GM12864 (cell line): ENCODE results near the gene SIRT1.

Source experiments
- DNase-seq: peaks from one replicate; pipeline ENCODE4 v3.0.0-alpha.2; 2011; ENCODE audit warnings: low read depth
- H3K4me3 ChIP-seq: 2 replicates; pipeline ENCODE4 v1.5.1; 2011; ENCODE audit warnings: mild to moderate bottlenecking, low read depth, low read length, control low read depth
- CTCF ChIP-seq: IDR thresholded peaks from 2 replicates; pipeline ENCODE4 v1.5.1; 2011; ENCODE audit warnings: low read depth, mild to moderate bottlenecking, moderate library complexity, low read length, control low read depth, inconsistent platforms; ENCODE audit errors: missing control alignments

The SIRT1 gene

DNA sequence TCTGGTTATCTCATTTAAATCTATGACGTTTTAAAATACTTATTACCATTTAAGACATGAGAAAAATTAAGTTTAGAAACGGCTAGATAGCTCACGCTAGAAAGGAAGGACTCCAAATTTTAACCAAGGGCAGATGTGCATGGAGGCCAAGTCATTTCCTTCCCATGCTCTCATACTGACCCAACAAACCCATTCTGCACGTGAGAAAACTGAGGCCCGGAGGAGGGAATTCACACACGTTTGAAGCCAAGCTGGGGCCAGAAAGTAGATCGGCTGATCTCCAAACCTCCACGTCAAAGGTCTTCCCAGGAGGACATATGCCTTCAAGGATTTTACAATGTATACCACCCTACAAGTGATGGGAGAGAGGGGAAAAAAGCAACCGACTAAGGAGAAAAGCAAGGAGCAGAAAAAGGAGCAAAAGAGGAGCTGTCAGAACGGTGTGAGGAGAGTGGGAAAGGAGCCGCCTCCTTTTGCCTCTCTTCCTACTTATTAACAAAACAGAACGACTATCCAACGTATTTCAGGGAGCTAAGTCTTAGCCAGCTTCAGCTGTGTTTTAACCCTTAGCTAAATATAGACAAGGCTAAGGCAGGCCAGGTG lies 645 bp upstream of the SIRT1 start:
- no peak for DNase-seq
- TF ChIP-seq CTCF, result no peak
- H3K4me3 ChIP-seq, result peak overlapping the region; percentile 93

DNA sequence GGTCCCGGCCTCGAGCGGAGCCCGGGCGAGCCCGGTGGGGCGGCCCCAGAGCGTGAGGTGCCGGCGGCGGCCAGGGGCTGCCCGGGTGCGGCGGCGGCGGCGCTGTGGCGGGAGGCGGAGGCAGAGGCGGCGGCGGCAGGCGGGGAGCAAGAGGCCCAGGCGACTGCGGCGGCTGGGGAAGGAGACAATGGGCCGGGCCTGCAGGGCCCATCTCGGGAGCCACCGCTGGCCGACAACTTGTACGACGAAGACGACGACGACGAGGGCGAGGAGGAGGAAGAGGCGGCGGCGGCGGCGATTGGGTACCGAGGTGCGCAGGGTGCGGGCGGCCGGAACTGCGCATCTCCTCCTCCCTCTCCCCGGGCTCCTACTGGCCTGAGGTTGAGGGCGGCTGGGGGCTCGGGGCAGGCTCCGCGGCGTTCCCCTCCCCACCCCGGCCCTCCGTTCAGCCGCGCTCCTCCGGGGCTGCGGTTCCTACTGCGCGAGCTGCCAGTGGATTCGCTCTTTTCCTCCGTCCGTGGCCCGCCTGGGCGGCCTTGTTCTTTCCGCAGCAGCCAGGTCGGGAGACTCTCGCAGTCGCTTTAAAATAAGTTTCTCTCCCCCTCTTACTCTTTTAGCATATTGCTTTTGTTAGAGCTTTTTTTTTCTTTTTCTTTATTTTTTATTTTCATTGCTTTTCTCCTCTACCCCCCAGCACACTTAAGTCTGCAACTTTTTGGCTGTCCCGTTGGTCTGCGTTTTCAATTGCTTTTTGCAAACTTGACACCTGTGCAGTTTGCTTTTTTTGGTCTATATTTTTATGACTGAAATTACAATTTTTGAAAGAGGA lies 600 bp downstream of the SIRT1 start:
- no peak for TF ChIP-seq CTCF
- DNase-seq, result peak; percentile 31
- peak overlapping the region; percentile 93 for H3K4me3 ChIP-seq

- no peak for DNase-seq
- no peak for TF ChIP-seq CTCF
- no peak overlapping the region for H3K4me3 ChIP-seq
Observed at GRCh38 chr10:67893637-67894036, 9.2 kb downstream of the SIRT1 start.

- DNase-seq, result no peak
- H3K4me3 ChIP-seq, result no peak overlapping the region
- TF ChIP-seq CTCF, result no peak
Observed at GRCh38 chr10:67903581-67903980, 19.1 kb downstream of the SIRT1 start.

- TF ChIP-seq CTCF, result no peak
- DNase-seq, result no peak
Observed at GRCh38 chr10:67912331-67912946, 28.0 kb downstream of the SIRT1 start.

GRCh38 chr10:67914777-67915340 lies 30.4 kb downstream of the SIRT1 start:
- no peak for TF ChIP-seq CTCF
- no peak for DNase-seq
- H3K4me3 ChIP-seq, result no peak overlapping the region

More at GRCh38 chr10:67912331-67912946, 28.0 kb downstream of the SIRT1 start:
- no peak overlapping the region for H3K4me3 ChIP-seq
